Activated CD8-positive, alpha-beta memory T cell treated with anti-CD3 and anti-CD28 coated beads, Interleukin-2, amount 50 U/mL, for 48 hours (primary cell): ENCODE data around the gene HTR1A.

ENCODE experiments used
- DNase-seq: peaks from one replicate; pipeline ENCODE4 v3.0.0-alpha.2; 2020

HTR1A gene

GRCh38 chr5:63962279-63962678 lies at the start of gene HTR1A:
HTR1A (minus strand) TSS chr5:63962445; CDS start chr5:63961719, 726 bp downstream.
- no peak for DNase-seq

GRCh38 chr5:64003966-64004365 lies 41.7 kb upstream of the HTR1A start:
- no peak for DNase-seq

- no peak for DNase-seq
Measured at GRCh38 chr5:64000096-64000495, 37.9 kb upstream of the HTR1A start.

- DNase-seq: no peak
Measured at GRCh38 chr5:63987053-63987452, 24.8 kb upstream of the HTR1A start.

GRCh38 chr5:63981864-63982263 lies 19.6 kb upstream of the HTR1A start:
- no peak for DNase-seq

GRCh38 chr5:63963926-63964325 lies 1.7 kb upstream of the HTR1A start:
- no peak for DNase-seq

GRCh38 chr5:63963080-63963735 lies 963 bp upstream of the HTR1A start:
- no peak for DNase-seq

GRCh38 chr5:63961598-63962161 lies 565 bp downstream of the HTR1A start:
- no peak for DNase-seq

- no peak for DNase-seq
Measured at GRCh38 chr5:63961125-63961597, 1.1 kb downstream of the HTR1A start.

- DNase-seq: no peak
Measured at GRCh38 chr5:63960646-63961045, 1.6 kb downstream of the HTR1A start.

GRCh38 chr5:63959177-63959982 lies 2.9 kb downstream of the HTR1A start:
- DNase-seq: no peak

- DNase-seq: no peak
Measured at GRCh38 chr5:63958654-63959053, 3.6 kb downstream of the HTR1A start.

GRCh38 chr5:63957617-63958016 lies 4.6 kb downstream of the HTR1A start:
- no peak for DNase-seq

GRCh38 chr5:63953217-63953616 lies 9.0 kb downstream of the HTR1A start:
- no peak for DNase-seq

- DNase-seq: no peak
Measured at GRCh38 chr5:63935103-63935502, 27.1 kb downstream of the HTR1A start.

- no peak for DNase-seq
Measured at GRCh38 chr5:63931836-63932235, 30.4 kb downstream of the HTR1A start.

- no peak for DNase-seq
Measured at GRCh38 chr5:63928451-63928850, 33.8 kb downstream of the HTR1A start.

- no peak for DNase-seq
Measured at GRCh38 chr5:63923914-63924313, 38.3 kb downstream of the HTR1A start.

- DNase-seq: no peak
Measured at GRCh38 chr5:63919763-63920478, 42.3 kb downstream of the HTR1A start.

GRCh38 chr5:63916786-63917185 lies 45.5 kb downstream of the HTR1A start:
- no peak for DNase-seq

GRCh38 chr5:63911871-63912270 lies 50.4 kb downstream of the HTR1A start:
- DNase-seq: no peak
